Measurements from ENCODE around the gene AUTS2.

The AUTS2 gene

GRCh38 chr7:69962186-69963065 lies 364.2 kb downstream of the AUTS2 start:
- Histone ChIP-seq H3K36me3 (no peaks in the 10 kb centered on the region), H3K27me3 (ENCODE audit: insufficient read depth, low read depth, severe bottlenecking) (no peaks in the 10 kb centered on the region), H3K27ac (no peak overlapping the region), H3K9me3 (ENCODE audit: severe bottlenecking) (no peaks in the 10 kb centered on the region), H3K4me3 (ENCODE audit: low read depth, low read length) (no peak overlapping the region)
- TF ChIP-seq, protein P1, sequence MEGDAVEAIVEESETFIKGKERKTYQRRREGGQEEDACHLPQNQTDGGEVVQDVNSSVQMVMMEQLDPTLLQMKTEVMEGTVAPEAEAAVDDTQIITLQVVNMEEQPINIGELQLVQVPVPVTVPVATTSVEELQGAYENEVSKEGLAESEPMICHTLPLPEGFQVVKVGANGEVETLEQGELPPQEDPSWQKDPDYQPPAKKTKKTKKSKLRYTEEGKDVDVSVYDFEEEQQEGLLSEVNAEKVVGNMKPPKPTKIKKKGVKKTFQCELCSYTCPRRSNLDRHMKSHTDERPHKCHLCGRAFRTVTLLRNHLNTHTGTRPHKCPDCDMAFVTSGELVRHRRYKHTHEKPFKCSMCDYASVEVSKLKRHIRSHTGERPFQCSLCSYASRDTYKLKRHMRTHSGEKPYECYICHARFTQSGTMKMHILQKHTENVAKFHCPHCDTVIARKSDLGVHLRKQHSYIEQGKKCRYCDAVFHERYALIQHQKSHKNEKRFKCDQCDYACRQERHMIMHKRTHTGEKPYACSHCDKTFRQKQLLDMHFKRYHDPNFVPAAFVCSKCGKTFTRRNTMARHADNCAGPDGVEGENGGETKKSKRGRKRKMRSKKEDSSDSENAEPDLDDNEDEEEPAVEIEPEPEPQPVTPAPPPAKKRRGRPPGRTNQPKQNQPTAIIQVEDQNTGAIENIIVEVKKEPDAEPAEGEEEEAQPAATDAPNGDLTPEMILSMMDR (IDR thresholded peaks at IDR 0.05; ENCODE audit: low read depth, low read length): no peak
- no peak for DNase-seq

DNA sequence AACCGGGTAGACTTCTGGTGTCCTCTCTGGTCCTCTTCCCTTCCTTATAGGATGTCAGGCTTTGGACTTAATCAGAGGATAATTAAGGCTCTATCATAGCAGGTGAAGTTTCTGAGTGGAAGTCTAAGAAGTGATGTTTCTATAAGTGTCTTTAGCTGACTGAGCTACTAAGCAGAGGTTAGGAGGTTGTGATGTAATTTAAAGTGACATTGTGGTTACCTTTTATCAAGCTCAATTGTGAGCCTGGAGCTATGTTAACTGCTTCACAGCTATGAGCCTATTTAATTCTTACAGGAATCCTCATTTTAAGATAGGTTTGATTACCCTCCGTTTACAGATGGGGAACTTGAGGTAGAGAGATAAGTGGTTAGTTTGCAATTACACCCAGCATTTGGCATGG lies 365.1 kb downstream of the AUTS2 start:
- TF ChIP-seq, protein P1 (IDR thresholded peaks at IDR 0.05; ENCODE audit: low read depth, low read length): no peak
- no peak for DNase-seq
- Histone ChIP-seq H3K4me3 (ENCODE audit: low read depth, low read length) (no peak overlapping the region), H3K27ac (no peak overlapping the region), H3K27me3 (ENCODE audit: insufficient read depth, low read depth, severe bottlenecking) (no peaks in the 10 kb centered on the region), H3K36me3 (no peaks in the 10 kb centered on the region), H3K9me3 (ENCODE audit: severe bottlenecking) (no peaks in the 10 kb centered on the region)

DNA sequence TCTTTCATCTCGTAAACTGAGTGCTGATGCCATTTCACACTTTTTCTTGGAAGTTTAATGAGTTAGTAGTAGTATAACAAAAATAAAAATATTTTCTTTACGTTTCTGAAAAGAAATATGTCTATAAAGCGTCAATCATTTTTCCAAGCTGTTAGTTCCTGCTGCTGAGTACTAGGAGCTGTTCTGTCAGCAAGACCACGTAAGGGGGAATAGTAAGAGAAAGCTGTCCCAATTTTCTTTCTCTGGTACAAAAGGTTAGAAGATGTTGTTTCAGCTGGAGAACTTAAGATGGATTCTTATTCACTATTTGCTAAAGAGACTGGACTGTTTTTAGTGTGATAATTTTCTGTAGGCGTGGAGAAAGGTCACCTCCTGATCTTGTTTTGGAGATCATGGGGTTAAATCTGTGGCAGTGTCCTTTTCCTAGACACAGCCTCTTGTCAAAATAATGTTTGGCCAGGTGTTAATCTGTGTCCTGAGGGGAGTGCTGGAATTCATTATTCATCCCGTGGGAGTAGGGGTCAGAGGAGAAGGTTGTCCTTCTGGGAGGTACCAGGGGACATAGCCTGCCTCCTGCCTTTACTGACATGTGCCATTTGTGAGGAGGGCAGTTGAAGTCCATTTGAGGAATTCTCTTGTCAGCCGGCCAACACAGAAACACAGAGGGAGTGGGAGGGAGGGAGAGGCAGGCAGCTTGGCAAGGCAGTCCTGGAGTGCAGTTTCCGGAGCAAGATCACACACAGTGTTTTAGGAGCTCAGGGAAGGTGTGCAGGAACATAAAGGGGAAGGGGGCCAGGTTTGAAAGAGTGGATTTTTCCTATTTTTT lies 368.7 kb downstream of the AUTS2 start:
- H3K36me3 ChIP-seq: no peaks in the 10 kb centered on the region
- H3K9me3 ChIP-seq (ENCODE audit: severe bottlenecking): no peaks in the 10 kb centered on the region
- no peaks in the 10 kb centered on the region for H3K27me3 ChIP-seq (ENCODE audit: insufficient read depth, low read depth, severe bottlenecking)
- DNase-seq: no peak
- H3K4me3 ChIP-seq (ENCODE audit: low read depth, low read length): no peak overlapping the region
- TF ChIP-seq, protein P1 (IDR thresholded peaks at IDR 0.05; ENCODE audit: low read depth, low read length): no peak
- no peak overlapping the region for H3K27ac ChIP-seq

GRCh38 chr7:69967689-69968450 lies 369.6 kb downstream of the AUTS2 start:
- no peak for DNase-seq
- no peak overlapping the region for H3K4me3 ChIP-seq (ENCODE audit: low read depth, low read length)
- H3K27ac ChIP-seq: no peak overlapping the region
- H3K9me3 ChIP-seq (ENCODE audit: severe bottlenecking): no peaks in the 10 kb centered on the region
- no peaks in the 10 kb centered on the region for H3K36me3 ChIP-seq
- H3K27me3 ChIP-seq (ENCODE audit: insufficient read depth, low read depth, severe bottlenecking): no peaks in the 10 kb centered on the region
- TF ChIP-seq, protein P1 (IDR thresholded peaks at IDR 0.05; ENCODE audit: low read depth, low read length): no peak

DNA sequence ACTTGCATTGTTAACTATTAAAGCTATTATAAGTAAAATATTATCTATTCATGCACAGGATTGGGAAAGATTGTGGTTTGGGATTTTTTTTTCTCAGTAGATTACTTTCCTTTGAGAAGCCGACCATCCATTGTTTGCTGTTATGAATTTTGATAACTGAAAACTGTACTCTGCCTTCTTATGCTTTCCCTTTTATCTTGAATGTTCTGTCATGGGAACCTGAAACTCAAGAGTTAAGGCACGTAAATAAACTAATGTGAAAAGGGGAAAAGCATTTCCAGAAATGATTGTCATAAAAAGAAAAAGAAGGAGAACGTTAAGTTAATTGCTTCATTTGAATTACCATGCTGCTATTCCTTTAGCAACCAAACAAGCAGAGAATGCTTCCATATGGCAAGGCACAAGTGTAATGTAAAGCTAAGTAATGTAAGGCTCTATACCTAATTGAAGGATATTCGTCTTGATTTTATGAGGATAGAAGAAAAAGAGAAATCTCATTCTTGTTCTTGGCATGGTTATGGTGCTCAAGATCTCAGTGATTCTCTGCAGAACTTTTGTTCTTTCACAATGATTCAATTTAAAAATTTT lies 370.8 kb downstream of the AUTS2 start:
- Histone ChIP-seq H3K36me3 (no peaks in the 10 kb centered on the region), H3K9me3 (ENCODE audit: severe bottlenecking) (no peaks in the 10 kb centered on the region), H3K27ac (no peak overlapping the region), H3K4me3 (ENCODE audit: low read depth, low read length) (no peak overlapping the region), H3K27me3 (ENCODE audit: insufficient read depth, low read depth, severe bottlenecking) (no peaks in the 10 kb centered on the region)
- TF ChIP-seq, protein P1 (IDR thresholded peaks at IDR 0.05; ENCODE audit: low read depth, low read length): no peak
- DNase-seq: no peak
